ENCODE data around the gene PTP4A2. TPM values are rescaled to one million over a fixed set of nuclear protein-coding genes. Genes with fewer than 3 reads are reported as not detected.

PTP4A2 gene
- polyA plus RNA-seq, 1 of the 3 experiments (the other 2 are of a cell fraction), result 41.7 TPM

GRCh38 chr1:31952825-31953220, 14.7 kb upstream of the PTP4A2 start:
- Histone ChIP-seq H3K4me2 (no peak overlapping the region), H3K9me3 (no peaks in the 10 kb centered on the region), H3K4me1 (ENCODE audit: control insufficient read depth in 1 of 2, insufficient read depth in 2 of 2, low read depth in 1 of 2, low read length in 1 of 2) (peaks cover 5 to 17% of the 10 kb centered on the region in 2 experiments; a peak in 3 of 4 replicates), H3K9ac (no peak overlapping the region), H3K27ac (ENCODE audit: low read depth in 2 of 2, low read length in 1 of 2) (no peak overlapping the region), H3K36me3 (replicated peaks in 1 of 2; ENCODE audit: control insufficient read depth in 1 of 2, insufficient read depth in 2 of 2, low read length in 1 of 2) (no peaks in the 10 kb centered on the region), H3K79me2 (ENCODE audit: insufficient read depth) (no peaks in the 10 kb centered on the region), H3K9me2 (no peaks in the 10 kb centered on the region), H2AFZ (ENCODE audit: low read depth) (no peak overlapping the region), H3F3A (replicated peaks; ENCODE audit: insufficient read depth) (peaks cover 13% of the 10 kb centered on the region), H4K20me1 (ENCODE audit: insufficient read depth) (no peaks in the 10 kb centered on the region), H3K4me3 (ENCODE audit: low read depth in 2 of 2, low read length in 1 of 2) (no peak overlapping the region), H3K27me3 (ENCODE audit: insufficient read depth) (no peaks in the 10 kb centered on the region)
- ChIA-PET CTCF (interaction anchor here (1.1 to 5.8 kb wide), 5 partner anchors 9 to 188 kb away, joined by 3 to 61 read pairs (median 6); partner anchors contain the start of genes ADGRB2 and PTP4A2), POLR2A (interaction anchor here (0.5 to 1.0 kb wide), 2 partner anchors 9 to 12 kb away, joined by 3 read pairs; no protein-coding TSS in a partner anchor)
- no peak for DNase-seq
- 87% methylated on average over 2 of the region's 2 CpGs for WGBS (ENCODE audit: low lambda C conversion rate)
- TF ChIP-seq POLR2AphosphoS5 (IDR thresholded peaks at IDR 0.05; ENCODE audit: low read depth, low read length) (no peak), IRF3 (IDR thresholded peaks at IDR 0.05; ENCODE audit: low read depth, low read length) (no peak), GABPA (IDR thresholded peaks at IDR 0.05; ENCODE audit: low read depth) (no peak), MXI1 (IDR thresholded peaks at IDR 0.05; ENCODE audit: low read depth, low read length) (no peak), EP300 (IDR thresholded peaks at IDR 0.05; ENCODE audit: borderline replicate concordance in 1 of 2, low read depth in 1 of 2, low read length in 1 of 2) (no peak), RCOR1 (IDR thresholded peaks at IDR 0.05; ENCODE audit: low read length) (no peak), SIN3A (IDR thresholded peaks at IDR 0.05; ENCODE audit: borderline replicate concordance, low read depth, low read length) (no peak), ELF1 (IDR thresholded peaks at IDR 0.05) (no peak), SMC3 (IDR thresholded peaks at IDR 0.05; ENCODE audit: low read depth, low read length) (no peak), RFX5 (IDR thresholded peaks at IDR 0.05; ENCODE audit: low read length) (no peak), FOSL2 (IDR thresholded peaks at IDR 0.05; ENCODE audit: borderline replicate concordance, low read depth) (no peak), RAD21 (IDR thresholded peaks at IDR 0.05; ENCODE audit: low read length) (no peak), JUND (IDR thresholded peaks at IDR 0.05) (no peak)

DNA sequence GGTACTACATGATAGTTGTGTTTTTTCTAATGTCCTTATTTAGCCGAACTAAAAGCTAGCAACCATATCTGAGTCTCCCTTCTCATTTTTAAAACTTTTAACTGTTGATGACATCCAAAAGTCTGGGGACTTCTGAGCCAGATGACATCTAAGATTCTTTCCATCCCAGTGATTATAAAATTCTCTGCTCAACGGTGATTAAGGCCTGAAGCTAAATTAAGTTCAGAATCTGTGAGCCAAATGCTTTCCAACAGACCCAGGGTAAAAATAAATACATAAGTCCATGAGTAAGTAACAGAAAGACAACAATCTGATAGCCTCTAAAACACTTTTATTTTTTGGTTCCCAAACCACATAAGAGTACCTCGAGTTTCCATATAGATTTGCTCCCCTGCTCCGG, 13.1 kb upstream of the PTP4A2 start:
- Histone ChIP-seq H3K9me3 (no peaks in the 10 kb centered on the region), H3K27ac (ENCODE audit: low read depth in 2 of 2, low read length in 1 of 2) (0 out of 4 replicates have a peak overlapping the region, but pooled peaks of 1 of the 2 experiments have one; percentile 2), H3K4me2 (no peak overlapping the region), H3K4me3 (ENCODE audit: low read depth in 2 of 2, low read length in 1 of 2) (no peak overlapping the region), H3K27me3 (ENCODE audit: insufficient read depth) (no peaks in the 10 kb centered on the region), H3K9me2 (no peaks in the 10 kb centered on the region), H3K36me3 (replicated peaks in 1 of 2; ENCODE audit: control insufficient read depth in 1 of 2, insufficient read depth in 2 of 2, low read length in 1 of 2) (no peaks in the 10 kb centered on the region), H2AFZ (ENCODE audit: low read depth) (no peak overlapping the region), H3K9ac (no peak overlapping the region), H3K4me1 (ENCODE audit: control insufficient read depth in 1 of 2, insufficient read depth in 2 of 2, low read depth in 1 of 2, low read length in 1 of 2) (peaks cover 5 to 14% of the 10 kb centered on the region in 2 experiments; a peak in 3 of 4 replicates), H4K20me1 (ENCODE audit: insufficient read depth) (no peaks in the 10 kb centered on the region), H3F3A (replicated peaks; ENCODE audit: insufficient read depth) (peaks cover 8% of the 10 kb centered on the region), H3K79me2 (ENCODE audit: insufficient read depth) (no peaks in the 10 kb centered on the region)
- 61% methylated on average over 4 of the region's 4 CpGs for WGBS (ENCODE audit: low lambda C conversion rate)
- no peak for DNase-seq
- CTCF ChIA-PET, result interaction anchor here (1.2 to 5.8 kb wide), 3 partner anchors 13 to 236 kb away, joined by 3 to 61 read pairs (median 5); partner anchors contain the start of gene PTP4A2
- POLR2A ChIA-PET, result no interaction called here
- no peak for TF ChIP-seq TCF12 (IDR thresholded peaks at IDR 0.05)
- TF ChIP-seq PBX3 (IDR thresholded peaks at IDR 0.05), result no peak
- no peak for TF ChIP-seq GABPA (IDR thresholded peaks at IDR 0.05; ENCODE audit: low read depth)
- no peak for TF ChIP-seq USF2 (IDR thresholded peaks at IDR 0.05; ENCODE audit: borderline replicate concordance, low read depth, low read length)
- no peak for TF ChIP-seq MAX (IDR thresholded peaks at IDR 0.05; ENCODE audit: low read depth)
- no peak for TF ChIP-seq NFIC (IDR thresholded peaks at IDR 0.05; ENCODE audit: borderline replicate concordance)
- TF ChIP-seq SMC3 (IDR thresholded peaks at IDR 0.05; ENCODE audit: low read depth, low read length), result no peak
- no peak for TF ChIP-seq TEAD4 (IDR thresholded peaks at IDR 0.05; ENCODE audit: borderline replicate concordance, insufficient read depth)
- TF ChIP-seq FOSL2 (IDR thresholded peaks at IDR 0.05; ENCODE audit: borderline replicate concordance, low read depth), result no peak
- no peak for TF ChIP-seq JUND (IDR thresholded peaks at IDR 0.05)
- TF ChIP-seq IRF3 (IDR thresholded peaks at IDR 0.05; ENCODE audit: low read depth, low read length), result no peak
- no peak for TF ChIP-seq CTCF (IDR thresholded peaks at IDR 0.05)
- TF ChIP-seq, protein P1, sequence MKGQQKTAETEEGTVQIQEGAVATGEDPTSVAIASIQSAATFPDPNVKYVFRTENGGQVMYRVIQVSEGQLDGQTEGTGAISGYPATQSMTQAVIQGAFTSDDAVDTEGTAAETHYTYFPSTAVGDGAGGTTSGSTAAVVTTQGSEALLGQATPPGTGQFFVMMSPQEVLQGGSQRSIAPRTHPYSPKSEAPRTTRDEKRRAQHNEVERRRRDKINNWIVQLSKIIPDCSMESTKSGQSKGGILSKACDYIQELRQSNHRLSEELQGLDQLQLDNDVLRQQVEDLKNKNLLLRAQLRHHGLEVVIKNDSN (IDR thresholded peaks at IDR 0.05; ENCODE audit: borderline replicate concordance, low read depth), result no peak

Measured in SK-N-SH (cell line).